OCI-LY7 (cell line): ENCODE results near the gene ROMO1.

Source experiments
- CTCF ChIP-seq: fragments of 200-600 bp; sonication (generic); conservative IDR thresholded peaks from 2 replicates; pipeline ENCODE4 v1.5.1; 2014; ENCODE audit warnings: mild to moderate bottlenecking, antibody characterized with exemption, low read length, moderate library complexity, mixed read lengths
- EZH2phosphoT487 ChIP-seq: fragments of 200-600 bp; sonication (generic); IDR thresholded peaks from 2 replicates; pipeline ENCODE4 v1.6.1; 2018; ENCODE audit warnings: low read depth, borderline replicate concordance, mild to moderate bottlenecking, mixed run types, antibody characterized with exemption, low read length, moderate library complexity, mixed read lengths

GRCh38 chr20:35737865-35738333 lies 38.7 kb downstream of the ROMO1 start:
- TF ChIP-seq CTCF (no peak), EZH2phosphoT487 (no peak)
